GM18505 (cell line): ENCODE results near the gene HYI.

Experiments used
- ATAC-seq: cut with Tn5 transposase; IDR thresholded peaks from one replicate; pipeline ENCODE4 v1.9.1; 2021; ENCODE audit not compliant: unreplicated experiment
- POLR2A ChIP-seq: IDR thresholded peaks from 4 replicates; pipeline ENCODE4 v1.6.1; 2011; ENCODE audit warnings: borderline replicate concordance; ENCODE audit not compliant: insufficient read depth, insufficient read length; ENCODE audit errors: extremely low read depth

Gene HYI

GRCh38 chr1:43437031-43437973 lies 16.4 kb downstream of the HYI start:
- ATAC-seq = no peak
- TF ChIP-seq POLR2A = no peak

- no peak for ATAC-seq
- no peak for TF ChIP-seq POLR2A
These were observed 17.4 kb downstream of the HYI start for GRCh38 chr1:43436371-43436770.

GRCh38 chr1:43435146-43436145 lies 18.3 kb downstream of the HYI start:
- ATAC-seq = no peak

DNA sequence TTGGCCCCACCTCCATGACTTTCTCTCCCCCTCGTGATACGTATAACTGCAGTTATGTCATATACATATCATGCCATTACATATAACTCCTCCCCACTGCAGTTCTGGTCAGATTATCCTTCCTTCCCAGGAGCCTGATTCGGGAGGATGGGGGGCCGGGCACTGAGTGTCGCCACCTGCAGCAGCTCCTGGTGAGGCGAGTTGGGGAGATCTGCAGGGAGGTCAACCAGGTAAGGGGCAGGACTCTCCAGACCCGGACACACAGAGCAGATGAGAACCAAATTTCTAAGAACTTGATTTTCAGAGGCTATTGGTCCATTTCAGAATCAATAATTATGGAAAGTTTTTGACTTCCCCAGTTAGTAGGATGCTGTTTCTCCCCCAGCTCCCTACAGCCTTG lies 19.5 kb downstream of the HYI start:
- no peak for ATAC-seq
- no peak for TF ChIP-seq POLR2A

More at GRCh38 chr1:43435146-43436145, 18.3 kb downstream of the HYI start:
- no peak for TF ChIP-seq POLR2A

DNA sequence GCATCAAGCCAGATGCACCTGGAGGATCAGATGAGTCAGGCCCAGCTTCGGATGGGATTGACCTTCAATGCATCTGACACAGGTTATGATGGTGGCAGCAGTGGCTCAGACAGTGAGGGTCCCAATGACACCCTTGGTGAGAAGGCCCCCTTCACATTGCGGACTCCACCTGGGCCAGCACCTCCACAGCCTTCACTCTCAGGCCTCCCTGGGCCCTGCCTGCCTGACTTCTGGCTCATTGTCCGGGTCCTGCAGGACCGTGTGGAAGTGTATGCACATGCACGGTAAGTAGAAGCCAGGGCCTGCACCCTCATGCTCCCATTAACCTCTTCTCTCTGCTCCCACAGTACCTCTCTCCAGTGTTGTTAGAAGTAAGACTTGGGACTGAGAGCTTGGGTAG lies 20.8 kb downstream of the HYI start:
- no peak for TF ChIP-seq POLR2A
- ATAC-seq = no peak

DNA sequence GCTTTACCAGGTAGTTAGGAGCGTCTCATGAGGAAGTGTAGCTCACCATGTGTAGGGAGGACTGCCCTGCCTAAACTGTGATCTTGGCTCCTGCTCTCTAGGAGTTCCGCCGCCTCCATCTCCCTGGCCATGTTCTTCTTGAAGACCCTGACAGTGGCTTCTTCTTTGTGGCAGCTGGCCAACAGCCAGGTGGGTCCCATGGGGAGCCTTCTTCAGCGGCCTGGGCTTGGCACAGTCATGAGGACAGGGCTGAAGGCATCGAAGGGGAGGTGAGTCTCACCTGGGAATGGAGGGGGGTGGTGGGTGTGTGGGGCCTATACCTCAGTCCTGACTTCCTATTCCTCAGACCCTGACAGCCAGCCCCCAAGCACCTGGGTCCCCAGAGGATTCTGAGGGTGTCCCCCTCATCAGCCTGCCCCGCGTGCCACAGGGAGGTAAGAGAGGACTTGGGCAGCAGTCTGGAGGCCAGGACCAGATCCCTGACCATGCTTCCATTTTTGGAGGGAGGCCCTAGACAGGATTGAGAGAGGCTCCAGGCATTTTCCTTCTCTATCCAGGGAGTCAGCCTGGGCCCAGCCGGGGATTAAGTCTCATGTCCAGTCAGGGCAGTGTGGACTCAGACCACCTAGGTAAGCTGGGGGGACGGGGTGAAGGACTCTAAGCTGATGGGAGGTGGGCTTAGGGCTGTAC lies 21.4 kb downstream of the HYI start:
- TF ChIP-seq POLR2A = no peak
- ATAC-seq = no peak

GRCh38 chr1:43431676-43432075 lies 22.1 kb downstream of the HYI start:
- no peak for TF ChIP-seq POLR2A
- no peak for ATAC-seq

- ATAC-seq = no peak
- no peak for TF ChIP-seq POLR2A
These were observed 22.9 kb downstream of the HYI start for GRCh38 chr1:43430831-43431230.

- TF ChIP-seq POLR2A = no peak
These were observed 25.8 kb downstream of the HYI start for GRCh38 chr1:43427941-43428340.

GRCh38 chr1:43427524-43427923 lies 26.2 kb downstream of the HYI start:
- ATAC-seq = no peak
- no peak for TF ChIP-seq POLR2A

More at GRCh38 chr1:43427941-43428340, 25.8 kb downstream of the HYI start:
- no peak for ATAC-seq

GRCh38 chr1:43426221-43426620 lies 27.5 kb downstream of the HYI start:
- TF ChIP-seq POLR2A = no peak
- no peak for ATAC-seq

DNA sequence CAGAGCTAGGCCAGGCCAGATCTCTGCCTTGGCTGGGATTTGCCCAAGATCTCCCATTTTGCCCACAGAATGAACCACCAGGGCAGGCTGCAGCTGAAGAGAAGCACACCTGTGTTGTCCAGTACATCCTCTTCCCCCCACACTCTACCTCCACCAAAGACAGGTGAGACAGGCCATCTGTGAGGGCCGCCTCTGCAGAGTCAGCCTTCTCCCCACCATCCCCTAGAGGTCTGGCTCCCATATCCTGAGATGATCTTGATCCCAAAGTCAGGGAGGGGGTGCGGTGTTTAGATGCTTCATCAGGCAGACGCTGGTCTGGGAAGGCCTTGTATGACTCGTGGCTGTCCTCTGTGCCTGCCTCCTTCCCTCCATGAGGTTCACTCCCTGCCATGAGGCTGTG lies 28.7 kb downstream of the HYI start:
- no peak for TF ChIP-seq POLR2A
- no peak for ATAC-seq
